Gastrocnemius medialis (tissue), 4 donors: ENCODE results near the gene DPYSL3.

Experiments used
- POLR2A ChIP-seq, 2 donors: fragments of 450-650 bp; IDR thresholded peaks; one replicate each; pipeline ENCODE4 v1.6.1; 2017; ENCODE audit warnings: antibody characterized with exemption in 2 of 2, mild to moderate bottlenecking in 2 of 2, moderate library complexity in 2 of 2
- TF ChIP-seq, protein P1 (sequence below), 5 experiments: fragments of 450-650 bp in 3 of 5; fragments of 200-600 bp in 2 of 5; sonication (generic) in 2 of 5; IDR thresholded peaks in 4 of 5; conservative IDR thresholded peaks in 1 of 5; 1 replicate in 4 of 5; 2 replicates in 1 of 5; pipeline ENCODE4 v1.5.1; 2016 to 2019; ENCODE audit warnings: antibody characterized with exemption in 5 of 5, mild to moderate bottlenecking in 3 of 5, moderate library complexity in 3 of 5

DNA sequence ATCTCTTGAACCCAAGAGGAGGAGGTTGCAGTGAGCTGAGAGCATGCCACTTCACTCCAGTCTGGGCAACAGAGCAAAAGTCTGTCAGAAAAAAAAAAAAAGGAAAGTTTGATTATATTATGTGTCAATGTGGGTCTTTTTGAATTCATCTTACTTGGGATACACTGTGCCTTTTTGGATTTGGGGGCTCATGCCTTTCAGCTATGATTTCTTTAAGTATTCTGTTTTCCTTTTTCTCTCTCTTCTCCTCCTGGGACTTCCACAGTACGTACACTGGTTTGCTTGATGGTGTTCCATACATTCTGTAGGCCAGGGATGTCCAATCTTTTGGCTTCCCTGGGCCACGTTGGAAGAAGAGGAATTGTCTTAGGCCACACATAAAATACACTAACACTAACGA is 128.3 kb downstream of the DPYSL3 start:
- TF ChIP-seq, protein P1, sequence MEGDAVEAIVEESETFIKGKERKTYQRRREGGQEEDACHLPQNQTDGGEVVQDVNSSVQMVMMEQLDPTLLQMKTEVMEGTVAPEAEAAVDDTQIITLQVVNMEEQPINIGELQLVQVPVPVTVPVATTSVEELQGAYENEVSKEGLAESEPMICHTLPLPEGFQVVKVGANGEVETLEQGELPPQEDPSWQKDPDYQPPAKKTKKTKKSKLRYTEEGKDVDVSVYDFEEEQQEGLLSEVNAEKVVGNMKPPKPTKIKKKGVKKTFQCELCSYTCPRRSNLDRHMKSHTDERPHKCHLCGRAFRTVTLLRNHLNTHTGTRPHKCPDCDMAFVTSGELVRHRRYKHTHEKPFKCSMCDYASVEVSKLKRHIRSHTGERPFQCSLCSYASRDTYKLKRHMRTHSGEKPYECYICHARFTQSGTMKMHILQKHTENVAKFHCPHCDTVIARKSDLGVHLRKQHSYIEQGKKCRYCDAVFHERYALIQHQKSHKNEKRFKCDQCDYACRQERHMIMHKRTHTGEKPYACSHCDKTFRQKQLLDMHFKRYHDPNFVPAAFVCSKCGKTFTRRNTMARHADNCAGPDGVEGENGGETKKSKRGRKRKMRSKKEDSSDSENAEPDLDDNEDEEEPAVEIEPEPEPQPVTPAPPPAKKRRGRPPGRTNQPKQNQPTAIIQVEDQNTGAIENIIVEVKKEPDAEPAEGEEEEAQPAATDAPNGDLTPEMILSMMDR (IDR thresholded peaks at IDR 0.05 in 4 of 5, conservative IDR thresholded peaks at IDR 0.05 in 1 of 5), result no peak
- no peak for TF ChIP-seq POLR2A (IDR thresholded peaks at IDR 0.05)
